Measurements from ENCODE around the gene PPP2R2B.

PPP2R2B gene

DNA sequence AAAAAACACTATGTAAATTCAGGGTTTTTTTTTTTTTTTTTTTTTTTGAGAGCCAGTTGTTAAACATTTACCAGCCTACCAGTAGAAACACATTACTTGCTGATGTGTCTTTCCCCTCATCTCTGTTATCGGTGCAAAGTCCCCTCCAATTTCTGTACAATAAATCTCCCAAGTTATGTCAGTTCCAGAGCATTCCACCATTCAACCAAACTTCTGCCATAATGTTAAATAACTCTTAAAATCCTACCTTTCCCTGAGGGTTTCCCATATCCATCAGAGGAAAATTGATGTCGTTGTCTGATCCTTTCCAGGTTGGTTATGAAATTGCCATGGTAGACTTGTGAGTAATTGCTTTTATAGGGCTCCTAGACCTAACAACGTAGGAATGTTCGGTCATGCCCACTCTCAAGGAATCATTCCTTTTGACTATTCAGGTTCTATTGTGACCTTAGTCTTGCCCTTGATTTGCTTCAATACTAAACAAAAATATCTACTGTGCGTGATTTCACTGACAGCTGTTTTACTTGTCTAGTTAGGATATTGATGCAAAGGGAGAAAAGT lies 5.6 kb upstream of the PPP2R2B start:
- DNase-seq, result no peak

DNA sequence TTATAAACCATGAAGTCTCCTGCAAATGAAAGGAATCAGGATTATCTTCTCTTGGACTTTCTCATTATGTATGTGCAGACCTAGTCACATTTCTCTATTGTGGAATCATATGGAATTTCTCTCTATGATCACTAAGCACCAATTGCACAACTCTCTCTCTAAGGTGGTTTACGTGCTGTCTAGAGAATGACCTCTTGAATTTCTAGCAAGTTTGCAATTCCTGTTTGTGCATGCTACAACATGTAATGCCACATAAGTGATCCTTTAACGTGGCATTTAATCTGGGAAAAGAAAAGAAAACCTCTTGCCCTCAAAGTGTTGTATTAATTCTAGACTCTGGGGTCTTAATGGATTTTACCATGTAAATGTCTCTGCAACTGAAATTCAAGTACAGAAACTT lies 5.0 kb upstream of the PPP2R2B start:
- DNase-seq, result no peak

DNA sequence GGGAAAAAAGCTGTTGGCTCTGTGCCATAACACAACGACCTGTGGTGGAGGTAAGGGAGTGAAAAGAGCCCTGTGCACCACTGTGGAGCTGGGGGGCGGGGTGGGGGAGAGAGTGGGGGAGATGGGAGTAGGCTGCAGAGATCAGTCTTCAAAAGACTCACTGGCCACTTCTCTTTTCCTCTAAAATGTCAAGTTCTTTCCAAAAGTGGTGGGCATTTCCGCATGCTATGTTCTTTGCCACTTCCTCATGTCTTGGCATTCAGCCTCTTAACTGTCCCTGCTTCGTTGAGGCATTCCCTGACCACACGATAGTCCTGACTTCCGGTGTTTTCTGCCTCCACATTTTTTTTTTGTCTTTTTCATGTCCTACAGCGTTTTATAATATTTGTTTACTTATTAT lies 2.4 kb upstream of the PPP2R2B start:
- peak in 1 of 14 donors; percentile 4 for DNase-seq

DNA sequence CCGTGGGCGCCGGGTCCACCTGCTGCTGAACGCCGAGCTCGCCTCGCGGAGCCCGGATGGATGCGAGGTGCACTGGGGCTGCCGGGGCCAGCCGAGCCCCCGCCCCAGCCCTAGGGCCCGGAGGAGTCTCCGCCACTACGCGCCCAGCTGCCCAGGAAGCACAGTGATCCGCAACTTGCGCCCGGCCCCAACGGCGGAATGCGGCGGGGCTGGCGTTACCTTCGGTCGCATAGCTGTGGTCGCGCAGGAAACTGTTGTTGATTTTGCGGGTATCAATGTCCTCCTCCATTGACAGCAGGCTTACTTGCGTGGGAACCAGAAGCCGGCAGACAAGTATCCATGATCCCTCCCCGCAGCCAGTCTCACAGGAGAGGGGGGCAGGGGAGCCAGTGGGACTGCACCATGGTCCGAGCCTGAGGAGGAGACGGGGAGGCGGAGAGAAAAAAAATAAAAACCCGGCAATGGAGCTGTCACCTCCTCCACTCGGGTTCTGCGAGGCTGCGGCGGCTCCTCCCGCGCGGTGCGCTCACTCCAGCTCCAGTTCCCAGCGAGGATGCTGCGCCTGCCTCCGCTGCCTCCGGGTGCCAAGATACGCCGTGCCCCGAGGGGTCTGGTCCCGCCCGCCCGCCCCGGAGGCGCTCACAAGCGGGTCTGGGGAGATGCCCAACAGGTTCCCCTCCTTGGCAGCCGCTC lies 628 bp downstream of the PPP2R2B start:
- DNase-seq, result peak in 10 of 14 donors; percentile 14 to 72 (median 60)

DNA sequence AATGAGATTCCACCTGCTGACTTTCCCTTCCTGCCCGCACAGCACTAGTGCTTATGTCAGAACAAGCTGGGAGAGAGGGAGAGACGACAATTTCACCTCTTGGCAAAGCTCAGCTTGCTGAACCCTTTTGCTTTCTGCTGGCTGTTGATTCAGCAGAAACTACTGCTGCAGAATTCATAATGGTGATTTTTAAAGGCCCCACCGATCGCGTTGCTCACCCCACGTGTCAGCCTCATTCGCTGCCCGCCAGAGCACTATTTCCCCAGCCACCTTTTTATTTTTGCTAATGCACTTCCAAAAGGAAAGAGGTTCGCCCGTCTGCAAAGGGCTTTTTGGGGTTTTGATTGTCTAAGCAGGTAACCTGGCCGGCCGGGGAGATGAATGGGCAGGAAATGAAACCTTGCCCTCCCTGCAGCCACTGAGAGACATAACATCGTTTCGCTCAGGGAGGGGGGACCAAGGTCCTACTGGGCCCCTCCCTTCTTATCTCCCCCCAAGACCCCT lies 1.3 kb downstream of the PPP2R2B start:
- peak in 4 of 14 donors; percentile 9 to 45 (median 30) for DNase-seq

DNA sequence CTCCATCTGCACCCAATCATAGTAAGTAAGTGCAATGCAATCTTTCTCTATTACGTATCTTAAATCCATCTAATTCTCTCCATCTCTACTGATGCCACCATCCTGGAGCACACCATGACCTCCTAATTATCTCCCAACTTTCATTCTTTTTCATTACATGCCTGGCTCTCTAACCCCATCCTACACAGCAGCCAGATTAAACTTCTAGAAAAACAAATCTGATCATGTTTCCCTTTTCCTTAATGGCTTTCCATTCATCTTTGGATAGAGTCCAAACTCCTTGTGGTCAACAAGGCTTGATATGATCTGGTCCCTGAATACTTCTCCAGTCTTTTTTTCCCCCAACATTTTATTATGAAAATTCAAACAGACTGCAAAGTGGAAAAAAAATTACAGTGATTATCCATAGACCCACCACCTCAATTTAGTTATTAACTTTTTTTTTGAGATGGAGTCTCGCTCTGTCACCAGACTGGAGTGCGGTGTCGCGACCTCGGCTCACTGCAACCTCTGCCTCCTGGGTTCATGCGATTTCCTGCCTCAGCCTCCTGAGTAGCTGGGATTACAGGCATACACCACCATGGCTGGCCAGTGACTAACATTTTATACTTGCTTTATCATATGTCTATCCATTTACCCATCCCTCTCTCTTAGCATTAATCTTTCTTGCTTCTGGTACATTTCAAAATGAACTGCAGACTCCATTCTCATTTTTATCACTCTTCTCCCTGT lies 5.2 kb downstream of the PPP2R2B start:
- DNase-seq, result no peak

DNA sequence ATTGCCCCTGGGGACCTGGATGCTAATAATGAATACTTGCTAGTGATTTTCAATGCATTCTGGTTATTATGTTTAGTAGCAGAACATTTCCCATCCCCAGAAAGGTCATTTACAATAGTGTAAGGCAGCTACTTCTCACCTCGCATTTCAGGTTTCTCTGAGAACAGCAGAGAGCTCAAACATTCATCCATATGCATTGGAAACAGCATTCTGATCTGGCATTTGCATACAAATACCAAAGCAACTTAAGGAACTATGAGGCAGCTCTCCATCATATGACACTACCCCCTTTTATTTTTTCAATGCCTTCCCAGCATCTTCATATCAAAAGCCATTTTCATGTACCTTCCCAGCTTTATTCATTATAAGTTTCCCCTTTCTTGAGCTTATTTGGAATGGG lies 6.4 kb downstream of the PPP2R2B start:
- DNase-seq, result no peak

DNA sequence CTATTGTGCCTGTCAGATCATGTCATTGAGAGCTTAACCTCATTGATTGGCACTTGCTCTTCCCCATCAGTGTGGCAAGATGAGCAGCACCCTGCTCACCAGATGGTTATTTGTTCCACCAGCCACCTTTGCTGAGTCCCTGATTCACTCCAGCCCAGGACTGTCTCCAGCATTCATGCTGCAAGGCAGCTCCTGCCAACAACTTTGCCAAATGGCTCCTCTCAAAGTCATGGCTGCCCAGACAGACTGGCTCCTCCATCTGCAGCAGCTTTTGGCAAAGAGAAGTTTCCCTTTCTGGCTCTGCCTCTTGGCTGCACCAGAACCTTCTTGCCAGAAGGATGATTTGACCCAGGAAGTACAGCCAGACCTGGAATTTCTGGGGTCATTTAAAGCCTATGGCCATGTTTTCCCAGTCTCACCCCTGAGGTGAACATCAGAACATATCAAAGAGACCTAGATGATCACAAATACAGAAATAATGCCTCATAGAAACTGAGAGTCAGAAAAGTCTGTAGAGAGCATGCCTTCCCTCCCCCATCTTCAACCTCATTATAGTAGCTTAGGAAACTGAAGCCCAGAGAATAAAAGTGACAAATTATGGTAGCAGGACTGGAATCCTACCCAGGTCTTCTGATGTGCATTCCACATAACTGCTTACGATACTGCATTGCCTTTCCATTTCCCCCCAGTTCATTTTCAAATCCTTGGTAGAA lies 10.4 kb downstream of the PPP2R2B start:
- peak in 6 of 14 donors; percentile 5 to 97 (median 18) for DNase-seq

DNA sequence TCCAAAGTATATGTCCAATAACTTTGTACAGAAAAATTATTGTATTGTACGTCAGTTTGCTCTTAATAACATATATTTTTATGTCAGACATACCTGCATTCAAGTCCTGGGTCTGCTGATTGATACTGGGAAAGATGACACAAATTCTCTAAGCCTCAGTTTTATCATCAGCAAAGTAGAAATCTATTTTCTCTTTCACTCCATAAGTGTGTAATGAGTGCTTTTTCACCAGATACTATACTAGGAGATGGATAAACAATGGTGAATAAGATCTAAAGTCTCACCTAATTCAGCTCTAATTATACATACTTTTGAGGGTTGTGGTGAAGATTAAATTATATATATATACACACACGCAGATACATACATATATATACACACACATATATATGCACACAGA lies 12.3 kb downstream of the PPP2R2B start:
- no peak for DNase-seq

DNA sequence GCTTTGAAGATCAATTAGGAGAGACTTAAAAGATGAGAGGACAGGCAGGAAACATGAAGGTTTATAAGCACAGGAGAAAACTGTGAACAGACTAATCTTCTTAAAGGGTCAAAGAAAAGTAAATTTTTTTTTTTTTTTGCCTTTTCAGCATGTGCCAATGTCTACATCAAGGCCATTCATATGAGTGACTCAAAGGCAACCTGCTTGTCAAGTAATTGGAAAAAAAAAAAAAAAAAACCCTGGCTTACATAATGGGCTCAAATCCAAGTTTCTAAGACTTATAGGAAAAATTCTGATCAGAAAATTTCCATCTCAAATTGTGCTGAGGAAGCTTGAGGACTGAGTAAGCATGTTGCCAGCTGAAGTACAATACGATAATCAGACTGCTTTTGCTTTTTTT lies 15.9 kb downstream of the PPP2R2B start:
- no peak for DNase-seq

DNA sequence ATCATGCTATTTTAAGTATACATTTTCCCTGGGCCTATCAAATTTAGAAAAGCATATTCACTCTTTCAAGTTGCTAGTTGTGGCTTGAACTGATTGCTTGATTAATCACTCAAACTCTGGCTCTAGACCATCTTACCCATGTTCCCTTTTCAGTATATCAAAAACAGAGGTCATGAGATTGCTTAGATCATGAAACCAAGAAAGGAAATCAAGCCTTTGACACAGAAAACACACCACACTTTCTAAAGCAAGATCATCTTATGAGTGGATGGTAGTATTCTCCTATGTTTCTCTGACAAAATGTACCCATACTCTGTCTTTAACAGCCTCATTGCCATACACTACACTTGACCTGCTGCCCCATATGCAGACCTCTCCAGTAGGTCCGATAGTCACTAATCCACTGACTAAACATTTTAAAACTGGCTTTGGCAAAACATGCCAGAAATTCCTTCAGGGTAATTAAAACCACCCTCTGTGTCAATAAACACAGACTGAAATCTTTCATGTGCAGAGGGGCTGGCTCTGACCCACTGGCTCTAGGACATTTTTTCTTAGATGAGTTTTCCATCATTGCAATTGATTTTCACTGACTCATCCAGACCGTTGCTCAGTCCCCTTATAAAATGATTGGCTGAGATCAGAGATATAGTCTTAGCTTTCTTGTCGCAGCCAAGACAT lies 18.2 kb downstream of the PPP2R2B start:
- no peak for DNase-seq

DNA sequence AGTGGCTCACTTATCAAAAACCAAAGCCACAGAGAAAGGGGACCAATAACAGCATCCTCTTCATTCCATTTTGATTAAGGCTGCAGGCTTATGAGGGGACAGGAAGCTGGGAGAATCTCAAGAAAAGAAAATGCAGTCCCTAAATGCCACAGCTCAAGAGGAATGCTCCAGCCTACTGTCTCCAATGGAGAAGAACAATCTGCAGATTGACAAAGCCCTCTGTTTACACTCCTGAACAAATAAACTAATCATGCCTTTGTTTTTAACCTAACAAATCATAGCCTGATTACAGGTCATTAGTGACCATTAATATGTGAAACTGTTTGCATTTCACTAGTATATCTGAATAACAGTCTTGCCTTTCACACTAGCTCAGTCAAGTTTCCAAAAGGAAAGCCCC lies 26.5 kb downstream of the PPP2R2B start:
- no peak for DNase-seq

DNA sequence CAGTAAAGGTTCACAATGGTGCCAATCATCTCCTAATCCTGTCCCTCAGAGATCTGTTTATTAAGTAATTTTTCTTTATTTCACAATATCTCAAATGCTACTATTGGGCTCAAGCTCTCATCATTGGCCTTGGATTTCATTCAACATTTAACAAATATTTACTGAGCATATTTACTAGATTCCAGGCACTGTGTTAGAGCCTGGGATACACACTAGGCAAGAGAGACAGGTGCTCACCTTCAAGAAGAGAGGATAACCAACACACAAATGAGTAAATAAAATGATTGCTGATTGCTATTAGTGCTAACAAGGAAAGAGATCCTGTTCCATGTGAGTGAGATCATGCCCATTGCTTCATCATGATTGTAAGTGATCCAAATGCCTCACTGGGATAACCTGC lies 27.4 kb downstream of the PPP2R2B start:
- DNase-seq, result no peak

DNA sequence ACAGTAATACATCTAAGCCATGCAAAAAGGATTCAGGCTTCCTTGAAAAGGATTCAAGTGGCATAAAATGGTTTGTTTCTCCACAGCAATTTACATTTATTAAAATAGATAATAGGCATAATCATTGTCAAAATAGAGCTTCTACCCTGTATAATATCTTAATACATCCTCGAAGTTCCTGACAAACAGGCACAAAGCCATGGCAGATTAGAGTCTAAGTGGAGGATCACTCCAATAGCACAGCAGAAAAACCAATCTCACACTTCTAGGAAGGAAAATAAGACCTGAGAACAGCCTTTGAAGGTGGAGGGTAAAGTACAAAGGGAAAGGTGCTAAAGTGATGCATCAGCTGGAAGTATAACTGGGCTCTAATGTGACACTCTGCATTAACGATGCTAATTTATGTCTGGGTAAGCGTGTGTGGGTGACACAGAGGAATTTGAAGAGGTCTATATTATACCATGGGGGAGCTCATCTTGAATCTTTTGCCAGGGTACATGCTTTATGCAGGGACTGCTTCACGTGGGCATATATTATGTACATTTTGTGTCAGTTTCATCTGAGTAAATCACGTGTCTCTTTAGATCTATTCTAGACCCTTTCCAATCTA lies 28.8 kb downstream of the PPP2R2B start:
- no peak for DNase-seq

DNA sequence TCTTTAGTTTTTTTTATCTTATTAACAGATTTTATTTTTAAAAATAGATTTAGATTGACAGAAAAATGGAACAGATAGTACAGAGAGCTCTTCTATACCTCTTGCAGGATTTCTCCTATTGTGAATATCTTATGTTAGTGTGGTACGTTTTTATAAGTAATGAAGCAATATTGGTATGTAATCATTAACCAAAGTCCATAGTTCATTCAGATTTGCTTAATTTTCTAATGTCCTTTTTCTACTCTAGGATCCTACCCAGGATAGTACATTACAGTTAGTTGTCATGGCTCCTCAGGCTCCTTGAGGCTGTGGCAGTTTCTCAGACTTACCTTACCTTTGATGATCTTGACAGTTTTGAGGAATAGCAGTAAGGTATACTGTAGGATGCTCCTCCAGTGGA lies 30.4 kb downstream of the PPP2R2B start:
- no peak for DNase-seq

DNA sequence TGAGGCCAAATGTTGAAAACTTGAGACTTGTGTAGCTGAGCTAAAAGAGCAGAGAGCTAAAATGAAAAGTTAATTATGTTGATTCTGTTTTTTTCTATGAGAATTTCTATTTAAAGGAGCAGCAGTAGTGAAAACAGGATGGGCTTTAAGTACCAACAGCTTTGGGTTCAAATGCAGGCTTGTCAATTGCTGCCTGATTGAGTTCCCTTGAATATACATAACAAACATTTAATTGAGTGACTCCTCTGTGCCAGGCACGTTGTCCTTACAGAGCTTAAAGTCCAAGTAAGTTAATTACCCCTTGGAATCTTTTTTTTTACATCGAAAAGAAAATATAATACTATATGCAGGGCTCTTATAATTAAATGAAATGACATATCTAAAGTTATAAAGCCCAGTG lies 38.5 kb downstream of the PPP2R2B start:
- no peak for DNase-seq

DNA sequence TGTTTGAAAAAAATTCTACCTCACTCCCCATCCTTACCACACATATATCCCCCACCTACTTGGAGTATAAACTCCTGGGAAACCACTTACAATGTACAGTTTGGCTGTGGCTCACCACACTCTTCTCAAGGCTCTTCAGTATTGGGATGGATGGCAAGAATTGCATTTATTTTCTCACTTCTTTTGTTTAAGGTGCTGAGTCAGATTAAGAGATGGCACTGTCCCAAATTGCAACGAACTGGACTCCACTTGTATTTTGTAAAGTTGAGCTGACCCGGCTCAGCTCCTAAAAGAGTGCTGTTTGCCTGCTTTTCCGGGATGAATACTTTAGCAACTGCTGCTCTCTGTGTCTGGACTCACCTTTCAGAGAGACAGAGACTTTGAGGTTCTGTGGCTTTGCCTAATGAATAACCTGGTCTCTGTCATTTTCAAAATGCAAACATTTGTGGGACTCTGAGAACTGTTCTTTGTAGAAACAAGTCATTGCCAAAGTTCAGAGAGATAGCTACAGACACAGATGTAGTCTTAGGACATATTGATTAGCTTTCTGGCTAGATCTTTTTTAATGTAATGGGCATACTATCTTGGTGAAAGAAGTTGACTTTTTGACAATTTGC lies 42.2 kb downstream of the PPP2R2B start:
- no peak for DNase-seq

DNA sequence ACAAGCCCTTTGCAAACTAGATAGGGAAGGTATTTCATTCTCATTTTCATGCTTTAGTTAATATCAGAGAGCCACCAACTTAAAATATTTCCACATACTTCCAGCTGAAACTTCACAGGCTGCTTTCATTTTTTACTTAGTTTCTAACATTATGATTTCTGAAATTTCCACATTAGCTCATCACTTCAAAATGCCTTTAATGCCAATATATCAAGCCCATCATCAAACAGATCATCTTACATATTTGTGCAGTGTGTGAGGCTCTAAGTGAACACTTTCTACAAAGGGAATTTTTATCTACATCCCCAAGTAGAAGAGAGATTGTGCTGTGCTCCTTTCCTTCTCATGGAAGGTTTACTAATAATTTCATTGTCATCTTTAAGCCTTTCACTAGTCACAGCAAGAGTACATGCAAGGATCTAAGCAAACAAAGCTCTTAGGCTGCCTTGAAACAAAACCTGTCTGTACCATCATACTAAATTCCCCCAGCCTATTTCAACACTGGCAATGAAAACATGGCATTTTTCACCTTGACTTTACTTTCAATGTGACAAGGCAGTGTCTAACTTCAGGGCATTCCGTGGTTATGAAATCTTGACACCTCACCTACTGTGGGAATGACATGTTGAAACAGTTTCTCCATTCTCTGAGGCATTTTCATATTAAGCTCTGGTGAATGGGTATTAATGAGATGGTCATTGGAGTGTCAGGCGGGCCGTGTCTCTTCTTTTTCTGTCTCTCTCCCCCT lies 45.4 kb downstream of the PPP2R2B start:
- no peak for DNase-seq

DNA sequence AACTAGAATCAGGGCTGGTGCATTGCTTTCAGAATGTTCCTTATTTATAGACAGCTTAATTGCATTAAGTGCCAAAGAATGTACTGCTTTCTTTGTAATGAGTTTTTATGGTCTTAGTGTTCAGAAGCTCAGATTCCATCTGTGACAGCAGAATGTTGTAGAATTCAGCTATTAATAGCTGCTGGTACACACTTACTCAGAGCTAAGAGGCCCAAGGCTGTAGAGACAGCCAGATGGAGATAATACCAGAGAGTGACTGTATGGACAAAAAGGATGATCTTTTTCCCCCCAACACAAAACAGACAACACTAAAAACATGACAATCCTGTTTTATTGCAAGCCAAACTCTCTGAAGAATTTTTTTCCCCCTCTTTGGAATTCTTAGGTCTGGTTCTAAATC lies 50.2 kb downstream of the PPP2R2B start:
- DNase-seq, result peak in 1 of 14 donors; percentile 10

DNA sequence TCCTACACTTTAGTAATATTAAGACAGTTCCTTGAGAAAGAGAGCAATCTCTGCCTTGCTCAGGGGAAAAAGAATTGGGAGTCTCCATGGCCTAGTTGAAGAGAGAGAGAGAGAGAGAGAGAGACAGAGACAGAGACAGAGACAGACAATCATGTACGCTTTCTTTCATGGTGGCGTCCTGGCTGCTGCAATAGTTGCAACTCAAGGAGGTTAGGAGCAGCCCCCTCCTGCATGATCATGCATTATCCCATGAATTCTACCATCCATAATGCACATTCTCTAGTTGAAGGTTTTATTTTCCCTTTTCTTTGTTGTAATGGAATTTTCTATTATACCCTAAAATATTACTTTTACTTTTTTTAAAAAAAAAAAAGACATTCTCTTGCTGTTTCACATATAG lies 50.7 kb downstream of the PPP2R2B start:
- no peak for DNase-seq

DNA sequence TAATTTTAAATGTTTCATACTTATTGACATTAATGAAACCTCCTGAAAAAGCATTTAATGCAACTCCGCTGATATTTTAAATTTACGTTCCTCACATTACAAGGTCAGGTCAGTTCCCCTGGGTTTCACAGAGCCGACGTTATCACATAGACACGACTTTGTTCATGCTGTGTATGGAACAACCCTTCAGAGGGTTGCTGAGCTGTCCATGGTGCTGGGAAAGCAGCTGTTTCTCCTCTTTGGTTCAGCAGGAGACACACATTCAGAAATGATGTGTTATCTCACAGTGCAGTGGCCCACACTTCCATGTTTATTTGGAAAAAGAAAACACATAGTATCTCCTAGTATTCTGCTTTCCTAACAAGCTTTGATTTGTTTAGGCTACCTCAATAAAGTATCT lies 53.5 kb downstream of the PPP2R2B start:
- DNase-seq, result no peak
